Nephron (organoid): ENCODE results near the gene TCTN2.

Source experiments
- H3K27ac Mint-ChIP-seq, 3 experiments: 2 replicates each; pipeline ENCODE4 v1.8.0; 2020; ENCODE audit warnings: mixed read lengths in 3 of 3, mild to moderate bottlenecking in 2 of 3, moderate library complexity in 1 of 3
- H3K27me3 Mint-ChIP-seq: 2 replicates; pipeline ENCODE4 v1.8.0; 2021; ENCODE audit warnings: low read depth, mild to moderate bottlenecking, moderate library complexity, mixed read lengths
- H3K36me3 Mint-ChIP-seq: 2 replicates; pipeline ENCODE4 v1.8.0; 2020; ENCODE audit warnings: low read depth, mixed read lengths
- H3K4me1 Mint-ChIP-seq: 2 replicates; pipeline ENCODE4 v1.8.0; 2020; ENCODE audit warnings: mixed read lengths
- H3K4me3 Mint-ChIP-seq, 3 experiments: 2 replicates each; pipeline ENCODE4 v1.8.0; 2020; ENCODE audit warnings: mild to moderate bottlenecking in 3 of 3, mixed read lengths in 3 of 3, moderate library complexity in 2 of 3
- H3K9me3 Mint-ChIP-seq: 2 replicates; pipeline ENCODE4 v1.8.0; 2020; ENCODE audit warnings: mixed read lengths
- TF ChIP-seq, protein P1 (sequence below), 3 experiments: fragments of 200-600 bp; sonication (generic); IDR thresholded peaks; one replicate each; pipeline ENCODE4 v1.5.0; 2021; ENCODE audit warnings: antibody characterized with exemption in 3 of 3; ENCODE audit not compliant: unreplicated experiment in 3 of 3

Gene TCTN2

GRCh38 chr12:123676616-123677320 is 5.9 kb downstream of the TCTN2 start:
- no peak overlapping the region for H3K4me3 Mint-ChIP-seq
- H3K4me1 Mint-ChIP-seq, result peaks cover 4% of the 10 kb centered on the region
- TF ChIP-seq, protein P1, sequence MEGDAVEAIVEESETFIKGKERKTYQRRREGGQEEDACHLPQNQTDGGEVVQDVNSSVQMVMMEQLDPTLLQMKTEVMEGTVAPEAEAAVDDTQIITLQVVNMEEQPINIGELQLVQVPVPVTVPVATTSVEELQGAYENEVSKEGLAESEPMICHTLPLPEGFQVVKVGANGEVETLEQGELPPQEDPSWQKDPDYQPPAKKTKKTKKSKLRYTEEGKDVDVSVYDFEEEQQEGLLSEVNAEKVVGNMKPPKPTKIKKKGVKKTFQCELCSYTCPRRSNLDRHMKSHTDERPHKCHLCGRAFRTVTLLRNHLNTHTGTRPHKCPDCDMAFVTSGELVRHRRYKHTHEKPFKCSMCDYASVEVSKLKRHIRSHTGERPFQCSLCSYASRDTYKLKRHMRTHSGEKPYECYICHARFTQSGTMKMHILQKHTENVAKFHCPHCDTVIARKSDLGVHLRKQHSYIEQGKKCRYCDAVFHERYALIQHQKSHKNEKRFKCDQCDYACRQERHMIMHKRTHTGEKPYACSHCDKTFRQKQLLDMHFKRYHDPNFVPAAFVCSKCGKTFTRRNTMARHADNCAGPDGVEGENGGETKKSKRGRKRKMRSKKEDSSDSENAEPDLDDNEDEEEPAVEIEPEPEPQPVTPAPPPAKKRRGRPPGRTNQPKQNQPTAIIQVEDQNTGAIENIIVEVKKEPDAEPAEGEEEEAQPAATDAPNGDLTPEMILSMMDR (IDR thresholded peaks at IDR 0.05; ENCODE audit: unreplicated experiment in 3 of 3), result no peak
- no peak overlapping the region for H3K27ac Mint-ChIP-seq
- peaks cover 65% of the 10 kb centered on the region for H3K36me3 Mint-ChIP-seq
- no peaks in the 10 kb centered on the region for H3K9me3 Mint-ChIP-seq
- no peaks in the 10 kb centered on the region for H3K27me3 Mint-ChIP-seq

DNA sequence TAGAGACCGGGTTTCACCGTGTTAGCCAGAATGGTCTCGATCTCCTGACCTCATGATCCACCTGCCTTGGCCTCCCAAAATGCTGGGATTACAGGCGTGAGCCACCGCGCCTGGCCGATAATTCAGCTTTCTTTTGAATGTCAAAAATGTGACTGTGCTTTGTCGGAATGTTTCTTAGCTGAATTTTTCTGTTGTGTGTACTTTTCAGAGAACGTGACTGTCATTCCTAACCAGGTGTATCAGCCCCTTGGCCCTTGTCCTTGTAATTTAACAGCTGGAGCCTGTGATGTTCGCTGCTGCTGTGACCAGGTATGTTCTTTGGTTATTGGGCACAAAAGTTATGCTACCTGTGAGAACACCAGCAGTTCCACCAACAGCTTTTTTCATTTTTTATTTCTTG is 8.1 kb downstream of the TCTN2 start:
- Mint-ChIP-seq H3K9me3 (no peaks in the 10 kb centered on the region), H3K27me3 (no peaks in the 10 kb centered on the region), H3K4me3 (no peak overlapping the region), H3K27ac (no peak overlapping the region), H3K36me3 (peaks cover 62% of the 10 kb centered on the region), H3K4me1 (no peaks in the 10 kb centered on the region)
- TF ChIP-seq, protein P1 (IDR thresholded peaks at IDR 0.05; ENCODE audit: unreplicated experiment in 3 of 3), result no peak

DNA sequence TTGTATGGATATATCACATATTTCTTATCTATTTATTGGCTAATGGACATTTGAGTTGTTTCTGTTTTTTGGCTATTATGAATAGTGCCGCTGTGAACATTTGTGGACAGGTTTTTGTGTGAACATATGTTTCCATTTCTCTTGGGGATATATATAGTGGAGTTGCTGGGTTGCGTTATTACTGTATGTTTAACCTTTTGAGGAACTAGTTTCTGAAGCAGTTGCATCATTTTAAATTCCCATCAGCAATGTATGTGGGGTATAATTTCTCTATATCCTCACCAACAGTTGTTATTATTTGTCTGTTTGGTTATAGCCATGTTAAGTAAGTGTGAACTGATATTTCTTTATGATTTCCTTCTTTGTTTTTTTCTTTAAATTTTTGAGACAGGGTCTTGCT is 10.7 kb downstream of the TCTN2 start:
- H3K27me3 Mint-ChIP-seq, result no peaks in the 10 kb centered on the region
- no peaks in the 10 kb centered on the region for H3K4me1 Mint-ChIP-seq
- H3K36me3 Mint-ChIP-seq, result peaks cover 54% of the 10 kb centered on the region
- no peak overlapping the region for H3K4me3 Mint-ChIP-seq
- H3K27ac Mint-ChIP-seq, result no peak overlapping the region
- H3K9me3 Mint-ChIP-seq, result no peaks in the 10 kb centered on the region
- TF ChIP-seq, protein P1 (IDR thresholded peaks at IDR 0.05; ENCODE audit: unreplicated experiment in 3 of 3), result no peak

DNA sequence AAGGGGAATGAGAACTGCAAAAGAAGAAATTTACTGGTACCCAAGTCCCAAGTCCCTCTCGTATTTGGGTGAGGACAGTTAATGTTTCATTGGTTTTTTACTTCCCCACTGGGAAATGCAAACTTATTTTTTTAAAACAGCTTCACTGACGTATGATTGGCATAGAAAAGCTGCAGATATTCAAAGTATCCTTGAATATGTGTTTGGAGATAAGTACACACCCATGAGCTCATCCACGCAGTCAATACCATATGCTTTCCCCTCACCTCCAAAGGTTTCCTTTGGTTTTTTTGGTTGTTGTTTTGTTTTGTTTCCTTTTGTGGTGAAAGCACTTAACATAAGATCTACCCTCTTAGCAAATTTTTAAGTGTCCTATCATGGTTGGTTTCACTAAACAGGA is 13.1 kb downstream of the TCTN2 start:
- Mint-ChIP-seq H3K27ac (no peak overlapping the region), H3K27me3 (no peaks in the 10 kb centered on the region), H3K36me3 (peaks cover 48% of the 10 kb centered on the region), H3K9me3 (no peaks in the 10 kb centered on the region), H3K4me3 (no peak overlapping the region), H3K4me1 (no peaks in the 10 kb centered on the region)
- TF ChIP-seq, protein P1 (IDR thresholded peaks at IDR 0.05; ENCODE audit: unreplicated experiment in 3 of 3), result no peak

DNA sequence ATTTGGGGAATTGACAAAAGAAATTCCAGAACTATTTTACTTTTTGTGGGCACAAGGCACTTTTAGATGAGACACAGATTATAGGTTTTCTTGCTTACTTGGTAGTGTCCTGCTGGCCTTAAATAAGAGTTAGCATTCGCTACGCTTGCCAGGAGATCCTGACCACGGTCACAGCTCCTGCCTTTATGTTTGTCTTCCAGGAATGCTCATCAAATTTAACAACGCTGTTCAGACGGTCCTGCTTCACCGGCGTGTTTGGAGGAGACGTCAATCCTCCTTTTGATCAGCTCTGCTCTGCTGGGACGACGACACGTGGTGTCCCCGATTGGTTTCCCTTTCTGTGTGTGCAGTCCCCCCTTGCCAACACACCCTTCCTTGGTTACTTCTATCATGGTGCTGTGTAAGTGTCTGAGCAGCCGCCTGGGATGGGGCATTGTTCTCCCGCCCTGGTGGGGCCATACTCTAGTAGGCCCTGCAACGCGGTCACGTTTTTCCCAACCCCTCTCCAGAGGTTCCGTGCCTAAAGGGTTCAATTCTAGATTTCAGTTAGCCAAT is 15.8 kb downstream of the TCTN2 start:
- Mint-ChIP-seq H3K4me1 (no peaks in the 10 kb centered on the region), H3K27ac (no peak overlapping the region), H3K27me3 (no peaks in the 10 kb centered on the region), H3K9me3 (no peaks in the 10 kb centered on the region), H3K36me3 (peaks cover 46% of the 10 kb centered on the region), H3K4me3 (no peak overlapping the region)
- TF ChIP-seq, protein P1 (IDR thresholded peaks at IDR 0.05; ENCODE audit: unreplicated experiment in 3 of 3), result no peak
